GM18507 (cell line): ENCODE measurements around the gene C1QTNF8.
"Not testable (repeated sequence)": the region's sequence is repeated elsewhere in the genome, so short reads cannot be mapped to it uniquely, and the experiment has no call there.

Experiments used
- DNase-seq: peaks from one replicate; pipeline ENCODE4 v3.0.0; 2011; ENCODE audit warnings: low read depth; ENCODE audit not compliant: insufficient read length; ENCODE audit errors: extremely low spot score
- FAIRE-seq: peaks from 2 replicates; lab custom pipeline; 2011; peaks lifted over from hg19 to GRCh38; lab: Jason Lieb, UNC

Gene C1QTNF8

DNA sequence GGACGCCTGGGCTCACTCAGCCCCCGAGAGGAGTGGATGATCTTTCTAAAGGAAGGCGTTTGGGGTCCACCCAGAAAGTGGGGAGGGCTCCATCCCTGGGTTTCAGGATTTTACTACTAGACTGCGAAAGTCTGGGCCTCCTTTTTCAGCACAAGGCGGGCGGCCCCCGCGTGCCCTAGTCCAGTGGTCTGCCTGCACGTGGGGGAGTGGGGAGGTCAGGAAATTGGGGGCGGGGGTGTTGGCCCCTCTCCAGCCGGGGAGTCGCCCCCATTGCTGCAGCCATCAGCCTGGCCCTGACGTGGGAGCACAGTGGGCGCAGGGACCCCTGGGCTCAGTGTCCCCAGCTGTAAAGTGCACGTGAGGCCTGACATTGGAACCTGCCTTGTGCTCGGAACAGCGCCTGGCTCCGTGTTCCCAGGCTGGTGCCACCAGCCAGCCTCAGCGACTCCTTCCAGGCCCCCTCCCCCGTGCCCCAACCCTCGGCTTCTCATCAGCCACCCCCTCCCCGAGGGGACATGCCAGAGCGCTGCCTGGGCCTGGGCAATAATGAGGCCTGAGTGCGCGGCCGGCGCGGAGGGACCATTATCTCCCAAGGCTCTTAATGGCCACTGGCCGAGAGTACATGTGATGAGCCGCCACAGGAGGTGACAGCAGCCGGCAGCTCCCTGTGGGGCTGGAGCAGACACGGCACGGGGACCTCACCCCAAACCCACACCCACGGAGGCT lies 2.4 kb upstream of the C1QTNF8 start:
- DNase-seq, result no peak
- FAIRE-seq, result no peak

DNA sequence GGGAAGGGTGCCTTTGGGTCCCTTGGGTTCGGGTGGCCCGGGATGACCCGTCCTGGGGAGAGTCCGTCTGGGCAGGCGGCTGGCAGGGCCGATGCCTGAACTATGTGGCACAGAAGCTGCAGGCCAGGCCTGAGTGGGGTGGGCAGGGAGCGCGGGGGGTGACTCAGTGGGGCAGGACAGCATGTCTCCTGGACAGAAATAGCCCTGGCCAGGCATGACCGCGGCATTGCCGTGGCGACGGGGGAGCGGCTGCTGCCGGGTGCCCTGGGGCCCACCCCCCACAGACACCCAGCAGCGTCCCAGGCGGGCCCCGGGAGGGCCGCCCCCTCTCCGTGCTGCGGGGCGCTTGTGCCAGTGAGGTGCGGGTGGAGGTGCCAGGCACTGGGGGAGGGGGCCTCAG lies 1.8 kb upstream of the C1QTNF8 start:
- DNase-seq (no peak), FAIRE-seq (no peak)

DNA sequence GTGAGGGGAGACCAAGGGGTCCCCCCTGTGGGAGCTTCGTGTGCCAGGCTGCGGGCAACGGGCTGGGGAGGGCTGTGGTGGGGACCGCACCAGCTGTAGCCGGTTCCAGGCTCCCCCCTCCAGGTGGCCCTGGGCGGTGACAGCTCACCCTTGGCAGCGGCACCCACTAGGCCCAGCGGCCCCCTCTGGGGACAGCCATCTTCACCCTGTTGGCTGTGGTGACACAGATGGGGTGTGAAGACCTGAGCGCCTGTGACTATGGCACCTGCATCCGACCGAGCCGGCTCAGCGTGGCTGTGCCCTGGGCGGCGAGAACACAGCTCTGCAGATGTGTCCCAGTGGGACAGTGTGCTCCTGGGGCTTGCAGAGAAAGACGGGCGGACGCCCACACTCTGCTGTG lies 1.1 kb upstream of the C1QTNF8 start:
- FAIRE-seq (no peak), DNase-seq (no peak)

DNA sequence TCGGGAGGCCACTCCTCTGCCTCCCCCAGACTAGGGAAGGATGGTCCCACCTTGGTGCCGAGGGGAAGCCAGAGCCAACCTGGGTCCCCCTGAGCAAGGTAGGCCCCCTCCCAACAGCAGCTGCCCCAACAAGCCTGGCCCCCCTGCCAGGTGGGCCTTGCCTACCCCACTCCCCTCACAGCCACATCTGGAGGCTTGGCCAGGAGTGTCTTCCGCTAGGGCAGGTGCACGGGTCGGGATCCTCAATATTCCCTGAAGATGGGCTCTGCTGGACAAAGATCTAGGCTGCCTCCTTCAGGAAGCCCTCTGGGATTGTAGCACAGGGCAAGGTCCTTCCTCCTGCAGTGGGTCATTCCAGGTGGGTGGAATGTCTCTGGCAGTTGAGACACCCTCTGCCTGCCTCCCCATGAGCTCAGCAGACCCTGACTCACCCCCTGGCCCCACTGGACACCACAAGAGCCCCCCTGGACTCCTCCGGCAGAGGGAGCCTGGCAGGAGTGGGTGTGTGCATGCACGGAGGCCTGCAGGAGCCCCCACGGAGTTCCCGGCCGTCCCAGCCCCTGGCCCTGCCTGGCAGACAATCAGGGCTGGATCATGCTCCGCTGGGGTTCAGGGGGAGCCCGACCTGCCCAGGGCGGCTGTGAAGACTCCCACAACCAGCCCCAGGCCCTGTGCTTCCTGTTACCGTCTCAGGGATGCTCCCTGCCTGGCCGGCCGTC lies 435 bp downstream of the C1QTNF8 start:
- FAIRE-seq, result no peak
- DNase-seq, result no peak

DNA sequence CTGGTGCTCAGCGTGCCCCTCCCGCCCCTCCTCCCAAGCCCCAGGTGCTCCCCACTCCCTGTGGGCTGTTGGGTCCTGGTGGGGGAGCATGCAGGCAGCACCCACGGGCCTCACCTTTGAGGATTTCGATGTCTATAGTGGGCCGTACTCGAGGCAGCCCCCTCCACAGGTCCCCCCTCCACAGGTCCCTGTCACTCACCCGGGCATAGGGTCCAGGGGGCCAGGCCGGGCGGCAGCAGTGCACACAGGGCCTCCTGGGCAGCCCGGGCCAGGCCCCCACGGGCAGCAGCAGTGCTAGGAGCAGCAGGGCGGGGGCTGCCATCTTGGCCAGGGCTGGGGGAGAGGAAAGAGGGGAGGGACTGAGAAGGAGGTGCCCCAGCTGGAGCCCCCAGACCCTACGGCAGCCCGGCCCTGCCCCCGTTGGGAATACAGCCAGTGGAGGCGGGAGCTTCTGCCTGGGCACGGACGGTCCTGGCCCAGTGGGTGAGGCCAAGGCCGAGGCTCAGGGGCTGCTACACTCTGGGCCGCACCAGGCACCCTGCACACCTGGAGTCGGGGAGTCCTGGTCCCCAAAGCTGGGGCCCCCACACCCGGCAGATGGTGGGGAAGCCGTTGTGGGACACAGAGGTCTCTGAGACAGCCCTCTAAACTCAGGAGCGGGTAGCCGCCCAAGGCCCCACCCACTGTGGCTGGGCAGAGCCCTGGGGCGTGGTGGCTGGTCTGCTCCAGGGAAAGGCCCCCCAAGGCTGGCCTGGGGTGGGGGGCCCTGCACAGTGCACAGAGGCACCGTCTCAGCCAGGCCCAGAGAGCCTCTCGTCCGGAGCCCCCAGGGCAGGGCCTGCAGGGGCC lies 1.2 kb downstream of the C1QTNF8 start:
- FAIRE-seq (no peak), DNase-seq (no peak)

DNA sequence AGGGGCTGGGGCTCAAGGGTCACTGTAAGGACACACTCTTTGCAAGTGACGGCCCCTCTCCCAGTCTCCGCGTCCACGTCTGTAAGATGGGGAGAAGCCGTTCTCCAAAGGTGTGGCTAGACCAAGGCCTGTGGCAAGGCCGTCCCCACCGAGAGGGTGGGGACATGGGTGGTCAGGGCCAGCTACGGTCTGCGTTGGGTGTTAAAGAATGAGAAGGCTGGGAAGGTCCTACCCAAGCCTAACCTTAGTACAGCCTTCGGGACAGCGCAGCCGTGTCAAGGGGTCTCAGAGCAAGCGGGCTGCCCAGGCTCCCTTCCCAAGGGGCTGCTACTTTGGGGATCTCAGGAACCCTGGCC lies 1.9 kb downstream of the C1QTNF8 start:
- no peak for FAIRE-seq

DNA sequence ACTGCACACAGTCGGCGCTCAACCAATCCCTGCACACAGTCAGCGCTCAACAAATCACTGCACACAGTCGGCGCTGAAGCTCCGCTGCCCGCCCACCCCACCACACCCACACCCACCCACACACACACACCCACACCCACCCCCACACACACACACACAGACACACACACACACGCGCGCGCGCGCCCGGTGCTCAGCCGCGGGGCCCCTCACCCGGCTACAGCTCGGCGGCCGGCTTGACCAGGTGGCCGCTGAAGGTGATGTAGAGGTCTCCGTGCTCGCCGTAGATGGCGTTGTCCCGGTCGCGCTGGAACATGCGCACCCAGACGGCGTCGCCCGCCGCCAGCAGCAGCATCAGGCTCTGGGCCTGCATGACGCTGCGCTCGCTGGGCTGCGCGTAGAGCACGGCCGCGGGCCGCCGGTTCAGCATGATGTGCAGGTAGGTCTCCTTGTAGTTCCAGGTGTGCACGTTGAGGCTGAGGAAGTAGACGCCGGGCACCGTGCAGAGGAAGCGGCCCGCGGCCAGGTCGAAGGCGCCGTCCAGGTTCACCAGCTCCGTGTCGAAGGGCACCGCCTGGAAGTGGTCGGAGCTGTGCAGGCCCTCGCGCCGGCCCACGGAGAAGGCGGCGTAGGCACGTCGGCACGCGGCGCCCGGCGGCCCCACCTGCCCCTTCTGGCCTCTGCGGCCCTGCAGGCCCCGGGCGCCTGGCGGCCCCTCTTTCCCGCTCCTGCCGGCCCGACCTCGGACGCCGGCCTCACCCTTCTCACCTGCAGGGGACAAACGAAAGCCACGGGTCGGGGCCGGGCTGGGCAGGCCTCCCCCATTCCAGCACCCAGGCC lies 2.5 kb downstream of the C1QTNF8 start:
- FAIRE-seq (no peak), DNase-seq (no peak)

More for the DNA sequence above, 1.9 kb downstream of the C1QTNF8 start:
- no peak for DNase-seq

DNA sequence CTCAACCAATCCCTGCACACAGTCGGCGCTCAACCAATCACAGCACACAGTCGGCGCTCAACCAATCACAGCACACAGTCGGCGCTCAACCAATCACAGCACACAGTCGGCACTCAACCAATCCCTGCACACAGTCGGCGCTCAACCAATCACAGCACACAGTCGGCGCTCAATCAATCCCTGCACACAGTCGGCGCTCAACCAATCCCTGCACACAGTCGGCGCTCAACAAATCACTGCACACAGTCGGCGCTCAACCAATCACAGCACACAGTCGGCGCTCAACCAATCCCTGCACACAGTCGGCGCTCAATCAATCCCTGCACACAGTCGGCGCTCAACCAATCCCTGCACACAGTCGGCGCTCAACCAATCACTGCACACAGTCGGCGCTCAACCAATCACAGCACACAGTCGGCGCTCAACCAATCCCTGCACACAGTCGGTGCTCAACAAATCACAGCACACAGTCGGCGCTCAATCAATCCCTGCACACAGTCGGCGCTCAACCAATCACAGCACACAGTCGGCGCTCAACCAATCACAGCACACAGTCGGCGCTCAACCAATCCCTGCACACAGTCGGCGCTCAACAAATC lies 3.3 kb downstream of the C1QTNF8 start:
- DNase-seq, FAIRE-seq: not testable (repeated sequence)

DNA sequence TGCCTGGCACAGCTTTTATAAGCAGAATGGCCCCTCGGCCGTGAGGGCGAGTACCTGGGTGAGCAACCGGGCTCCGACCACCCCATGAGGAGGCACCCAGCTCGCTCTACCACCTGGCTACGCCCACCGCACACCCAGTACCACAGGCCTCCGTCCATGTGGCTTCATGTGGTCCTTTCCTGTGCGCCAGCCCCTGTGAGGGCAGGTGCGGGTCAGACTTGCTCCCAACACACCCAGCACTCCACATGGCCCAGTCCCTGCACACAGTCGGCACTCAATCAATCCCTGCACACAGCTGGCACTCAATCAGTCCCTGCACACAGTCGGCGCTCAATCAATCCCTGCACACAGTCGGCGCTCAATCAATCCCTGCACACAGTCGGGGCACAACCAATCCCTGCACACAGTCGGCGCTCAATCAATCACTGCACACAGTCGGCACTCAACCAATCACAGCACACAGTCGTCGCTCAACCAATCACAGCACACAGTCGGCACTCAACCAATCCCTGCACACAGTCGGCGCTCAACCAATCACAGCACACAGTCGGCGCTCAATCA lies 4.0 kb downstream of the C1QTNF8 start:
- FAIRE-seq (no peak), DNase-seq (no peak)

DNA sequence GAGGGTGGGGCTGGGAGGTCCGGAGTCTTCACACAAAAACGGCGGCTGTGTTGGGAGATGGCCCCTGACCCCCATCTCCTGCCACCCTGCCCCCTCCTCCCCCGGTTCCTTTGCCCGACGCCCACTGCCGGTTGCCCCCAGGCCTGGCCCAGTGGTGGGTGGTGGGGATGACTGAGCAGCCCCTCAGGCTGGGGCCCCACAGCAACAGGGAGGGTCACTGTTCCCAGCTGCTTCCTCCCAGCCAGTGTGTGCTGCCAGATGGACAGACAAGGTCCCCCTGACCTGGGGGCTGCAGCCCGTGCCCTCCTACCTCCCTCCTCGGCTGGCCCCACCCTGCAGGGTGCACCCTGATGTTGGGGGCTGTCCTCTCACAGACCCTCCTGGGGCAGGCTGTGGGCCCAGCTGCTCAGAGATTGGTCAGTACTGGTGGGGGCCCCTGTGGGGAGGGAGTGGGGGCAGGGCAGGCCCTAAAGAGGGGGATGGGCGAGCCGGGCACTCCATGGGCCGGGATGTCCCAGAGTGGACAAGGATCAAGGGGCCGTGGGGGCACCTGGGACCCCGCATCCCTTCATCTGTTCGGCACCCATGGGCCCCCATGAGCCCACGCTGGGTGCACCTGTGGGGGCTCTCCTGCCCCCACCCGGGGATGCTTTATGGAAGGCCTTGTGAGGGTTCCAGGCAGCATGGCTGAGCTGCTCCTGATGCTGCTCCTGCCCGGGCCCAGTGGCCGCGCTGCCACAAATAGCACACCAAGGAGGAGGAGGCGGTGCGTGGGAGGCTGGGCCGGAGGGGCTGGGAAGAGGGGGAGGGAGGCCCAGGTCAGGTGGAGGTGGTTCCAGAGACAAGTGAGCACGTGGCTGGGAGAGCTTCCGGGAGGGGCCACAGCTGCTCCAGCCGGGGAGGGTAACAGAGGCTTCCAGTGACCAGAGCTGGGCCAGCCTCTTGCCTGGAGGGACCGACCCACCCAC lies 5.1 kb downstream of the C1QTNF8 start:
- FAIRE-seq (no peak), DNase-seq (no peak)

DNA sequence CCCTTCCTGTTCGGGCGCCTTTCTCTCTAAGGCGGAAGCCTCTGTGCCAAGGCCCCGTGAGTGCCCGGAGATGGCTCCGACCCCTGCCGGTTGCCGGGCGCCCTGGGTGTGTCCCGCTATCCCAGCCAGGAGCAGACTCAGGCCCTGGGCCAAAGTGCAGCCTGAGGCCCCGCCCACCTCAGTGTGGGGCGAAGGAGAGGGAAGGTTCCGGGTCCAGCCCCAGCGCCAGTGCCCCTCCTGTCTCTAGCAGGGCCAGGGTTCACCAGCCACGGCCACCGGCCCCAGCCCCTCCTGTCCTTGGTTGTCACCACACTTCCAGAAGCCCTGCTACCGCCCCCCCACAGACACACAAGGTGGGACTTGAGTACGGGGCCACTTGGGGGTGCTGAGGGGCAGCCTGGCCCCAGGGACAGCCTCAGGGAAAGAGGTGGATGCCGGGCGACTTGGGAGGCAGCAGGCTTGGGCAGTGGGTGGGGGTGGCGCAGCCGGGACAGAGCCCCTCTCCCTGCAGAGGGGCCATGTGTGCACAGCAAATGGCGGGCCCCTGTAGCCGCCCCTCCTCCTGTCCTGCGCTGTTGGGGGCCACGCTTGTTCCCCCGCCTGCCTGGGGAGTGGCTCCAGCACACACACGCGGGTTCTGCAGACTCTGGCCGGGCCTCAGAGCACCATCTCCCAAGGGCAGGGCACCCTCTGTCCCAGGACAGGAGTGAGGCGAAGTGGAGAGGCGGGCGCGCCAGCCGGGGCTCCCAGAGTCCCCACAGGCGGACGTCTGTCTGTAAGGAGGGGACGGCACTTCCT lies 6.0 kb downstream of the C1QTNF8 start:
- no peak for DNase-seq
- FAIRE-seq, result no peak

DNA sequence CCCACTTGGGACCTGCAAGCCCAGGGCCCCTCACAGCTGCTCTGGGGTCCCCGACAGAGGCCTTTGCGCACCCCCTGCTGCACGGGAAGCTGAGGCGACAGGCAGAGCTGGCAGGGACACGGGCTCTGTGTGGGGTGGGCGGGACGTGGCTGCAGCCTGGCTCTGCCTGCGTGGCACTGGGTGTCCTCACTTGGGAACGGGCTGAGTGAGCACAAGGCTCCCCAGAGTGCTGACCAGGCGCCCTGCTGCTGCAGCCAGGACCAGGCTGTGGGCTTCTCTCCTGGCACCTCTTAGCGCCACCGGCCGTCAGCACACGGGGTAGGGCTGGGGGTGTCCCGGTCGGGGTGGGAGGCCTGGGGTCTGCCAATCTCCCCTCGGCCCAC lies 6.6 kb downstream of the C1QTNF8 start:
- no peak for DNase-seq
- no peak for FAIRE-seq

DNA sequence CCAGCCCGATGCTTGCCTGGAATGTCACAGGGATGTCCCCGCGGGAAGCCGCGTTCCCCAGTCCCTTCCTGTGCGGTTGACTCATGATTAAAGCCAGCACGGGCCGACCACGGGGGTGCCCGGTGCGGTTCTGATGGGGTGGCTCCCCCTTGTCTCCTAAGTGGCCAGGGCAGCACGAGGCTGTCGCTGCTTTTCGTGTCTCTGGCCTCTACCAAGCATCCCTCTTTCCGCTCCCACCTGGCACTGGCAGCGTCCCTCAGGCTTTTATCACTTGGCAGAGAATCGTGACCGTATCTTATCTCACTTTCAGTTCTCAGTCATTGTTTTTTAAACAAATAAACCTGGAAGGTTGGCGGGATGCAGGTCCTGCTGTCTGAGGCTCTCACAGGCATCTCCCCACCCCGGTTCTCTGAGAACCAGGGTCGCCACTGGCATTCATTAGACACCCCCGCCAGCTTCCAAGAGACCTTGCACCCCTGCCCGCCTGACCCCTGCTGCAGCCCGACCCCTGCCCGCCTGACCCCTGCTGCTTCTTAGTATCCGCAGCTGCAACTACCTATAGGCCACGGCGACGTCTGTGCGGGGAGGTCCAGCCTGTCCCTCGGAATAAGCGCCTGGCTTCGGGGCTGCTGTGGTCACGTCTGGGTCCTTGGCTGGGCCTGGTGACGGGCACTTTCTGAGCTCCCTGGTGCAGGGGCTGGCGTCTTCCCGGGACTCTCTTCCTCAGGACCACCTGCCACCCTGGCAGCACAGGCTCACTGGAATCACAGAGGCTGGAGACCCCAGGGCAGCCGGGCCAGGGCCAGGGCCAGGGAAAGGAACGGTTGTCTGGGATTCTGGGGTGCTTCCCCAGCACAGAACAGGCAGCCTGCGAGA lies 7.5 kb downstream of the C1QTNF8 start:
- no peak for FAIRE-seq
- DNase-seq, result no peak

DNA sequence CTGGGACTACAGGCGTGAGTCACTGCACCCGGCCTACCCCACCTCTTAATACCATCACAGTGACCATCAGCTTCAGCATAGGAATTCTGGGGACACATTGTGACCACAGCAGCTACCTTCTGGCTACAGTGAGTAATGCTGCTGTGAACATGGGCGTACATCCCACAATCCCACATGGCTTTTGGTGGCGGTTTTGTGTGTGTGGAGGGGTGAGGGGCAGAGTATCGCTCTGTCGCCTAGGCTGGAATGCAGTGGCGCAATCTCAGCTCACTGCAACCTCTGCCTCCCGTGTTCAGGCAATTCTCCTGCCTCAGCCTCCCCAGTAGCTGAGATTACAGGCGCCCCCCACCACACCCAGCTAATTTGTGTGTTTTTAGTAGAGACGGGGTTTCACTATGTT lies 9.6 kb downstream of the C1QTNF8 start:
- DNase-seq, FAIRE-seq: not testable (repeated sequence)

DNA sequence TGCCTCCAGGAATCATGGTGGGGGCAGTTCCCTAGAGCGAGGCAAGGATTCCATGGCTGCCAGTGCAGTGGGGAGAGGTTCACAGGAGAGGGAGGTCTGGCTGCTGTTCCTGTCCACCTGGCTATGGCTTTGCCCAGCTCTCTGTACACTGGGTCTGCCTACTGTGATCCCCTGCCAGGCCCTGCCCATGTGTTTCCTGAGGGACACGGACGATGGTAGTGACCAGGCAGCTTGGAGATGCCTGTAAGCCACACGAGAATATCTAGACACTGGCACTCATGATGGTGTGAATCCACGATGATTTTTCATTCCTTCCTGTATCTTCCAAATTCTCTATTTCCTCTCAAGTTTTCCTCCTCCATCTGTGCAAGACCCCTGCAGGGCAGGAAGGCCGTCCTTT lies 11.1 kb downstream of the C1QTNF8 start:
- FAIRE-seq (no peak), DNase-seq (no peak)
